Esophagus squamous epithelium (tissue), 4 donors: ENCODE measurements around the gene GANC.

Experiments
- CTCF ChIP-seq, 6 experiments: fragments of 450-650 bp in 4 of 6; fragments of 200-600 bp in 2 of 6; sonication (generic) in 2 of 6; IDR thresholded peaks; one replicate each; pipeline ENCODE4 v1.5.1; 2016 to 2019; ENCODE audit warnings: antibody characterized with exemption in 6 of 6, mild to moderate bottlenecking in 4 of 6, moderate library complexity in 4 of 6
- POLR2A ChIP-seq, 4 donors: fragments of 450-650 bp; IDR thresholded peaks; one replicate each; pipeline ENCODE4 v1.6.1; 2017; ENCODE audit warnings: antibody characterized with exemption in 4 of 4, mild to moderate bottlenecking in 4 of 4, moderate library complexity in 3 of 4

DNA sequence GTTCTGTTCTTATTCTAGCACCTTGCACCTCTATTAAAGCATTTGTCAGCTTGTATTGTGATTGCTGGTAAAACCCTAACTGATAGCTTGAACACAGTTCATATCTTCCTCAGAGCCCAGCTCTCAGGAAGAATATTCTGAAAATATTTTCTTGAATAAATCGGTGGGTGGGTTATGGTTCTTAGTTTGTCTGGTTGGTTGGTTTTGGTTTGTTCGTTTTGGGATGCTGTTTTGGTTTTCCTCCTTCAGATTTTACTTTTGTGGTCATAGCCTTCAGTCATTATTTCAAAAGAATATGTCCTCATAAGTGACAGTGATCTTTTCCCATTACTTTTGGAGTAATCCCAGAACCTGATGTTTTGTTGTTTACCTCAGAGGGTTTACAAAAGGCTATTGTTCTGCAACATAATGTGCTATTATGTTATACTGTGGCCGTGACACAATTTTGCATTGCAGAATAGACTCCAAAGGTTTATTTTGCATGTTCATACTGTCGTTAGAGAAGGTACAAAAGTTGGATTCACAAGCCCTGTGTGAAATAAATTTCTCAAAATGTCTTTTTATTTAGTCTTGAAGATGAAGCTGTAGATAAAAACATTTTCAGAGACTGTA lies 2.9 kb downstream of the GANC start:
- no peak for TF ChIP-seq CTCF (IDR thresholded peaks at IDR 0.05)
- TF ChIP-seq POLR2A (IDR thresholded peaks at IDR 0.05), result no peak
